ENCODE data around the gene FDX1. TPM values are rescaled to one million over a fixed set of nuclear protein-coding genes. Genes with fewer than 3 reads are reported as not detected.
"Not testable (repeated sequence)": the region's sequence is repeated elsewhere in the genome, so short reads cannot be mapped to it uniquely, and the experiment has no call there.

The FDX1 gene
- total RNA-seq, 3 donors from 2014 or later, result 18.7 to 24.3 (median 19.0) TPM

DNA sequence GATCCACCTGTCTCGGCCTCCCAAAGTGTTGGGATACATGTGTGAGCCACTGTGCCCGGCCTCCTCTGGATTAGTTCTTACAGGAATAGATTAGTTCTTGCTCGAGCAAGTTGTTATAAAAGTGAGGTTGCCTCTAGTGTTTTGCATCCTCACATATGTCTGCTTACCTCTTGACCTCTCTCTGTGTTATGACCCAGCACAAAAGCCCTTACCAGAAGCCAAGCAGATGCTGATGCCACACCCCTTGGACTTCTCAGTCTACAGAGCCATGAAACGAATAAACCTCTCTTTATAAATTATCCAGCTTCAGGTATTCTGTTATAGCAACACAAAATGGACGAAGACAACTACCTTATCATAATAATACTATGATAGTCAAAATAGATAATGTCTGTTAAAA lies 22.4 kb upstream of the FDX1 start:
- intact Hi-C loops (cut with DNase I, micrococcal nuclease), result no loop called here
- ATAC-seq, result no peak
- DNase-seq, result no peak
- Histone ChIP-seq H3K9me3 (no peaks in the 10 kb centered on the region), H3K36me3 (ENCODE audit: low read depth) (no peaks in the 10 kb centered on the region), H3K4me3 (no peak overlapping the region), H3K4me1 (ENCODE audit: low read depth) (no peaks in the 10 kb centered on the region)
- TF ChIP-seq, protein P1, sequence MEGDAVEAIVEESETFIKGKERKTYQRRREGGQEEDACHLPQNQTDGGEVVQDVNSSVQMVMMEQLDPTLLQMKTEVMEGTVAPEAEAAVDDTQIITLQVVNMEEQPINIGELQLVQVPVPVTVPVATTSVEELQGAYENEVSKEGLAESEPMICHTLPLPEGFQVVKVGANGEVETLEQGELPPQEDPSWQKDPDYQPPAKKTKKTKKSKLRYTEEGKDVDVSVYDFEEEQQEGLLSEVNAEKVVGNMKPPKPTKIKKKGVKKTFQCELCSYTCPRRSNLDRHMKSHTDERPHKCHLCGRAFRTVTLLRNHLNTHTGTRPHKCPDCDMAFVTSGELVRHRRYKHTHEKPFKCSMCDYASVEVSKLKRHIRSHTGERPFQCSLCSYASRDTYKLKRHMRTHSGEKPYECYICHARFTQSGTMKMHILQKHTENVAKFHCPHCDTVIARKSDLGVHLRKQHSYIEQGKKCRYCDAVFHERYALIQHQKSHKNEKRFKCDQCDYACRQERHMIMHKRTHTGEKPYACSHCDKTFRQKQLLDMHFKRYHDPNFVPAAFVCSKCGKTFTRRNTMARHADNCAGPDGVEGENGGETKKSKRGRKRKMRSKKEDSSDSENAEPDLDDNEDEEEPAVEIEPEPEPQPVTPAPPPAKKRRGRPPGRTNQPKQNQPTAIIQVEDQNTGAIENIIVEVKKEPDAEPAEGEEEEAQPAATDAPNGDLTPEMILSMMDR (IDR thresholded peaks at IDR 0.05), result no peak

DNA sequence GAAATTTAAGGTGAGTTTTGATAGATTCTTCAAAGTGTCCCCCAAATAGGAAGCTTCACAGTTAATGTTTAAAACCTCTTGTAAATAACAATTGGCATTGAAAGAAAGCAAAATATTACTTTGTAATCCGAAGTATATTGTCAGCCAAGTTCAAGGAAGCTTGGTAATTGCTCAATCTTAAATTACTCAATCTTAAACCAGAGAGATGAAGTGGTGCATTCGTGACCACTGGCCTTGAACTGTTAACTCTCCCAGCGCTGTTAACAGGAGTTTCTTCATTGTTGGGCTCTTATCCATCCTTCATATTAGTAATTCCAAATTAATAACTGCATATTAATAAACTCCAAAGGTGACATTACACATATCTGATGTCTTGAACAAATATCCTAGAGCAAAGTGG lies 20.6 kb upstream of the FDX1 start:
- Histone ChIP-seq H3K4me1 (ENCODE audit: low read depth) (no peaks in the 10 kb centered on the region), H3K36me3 (ENCODE audit: low read depth) (no peaks in the 10 kb centered on the region), H3K4me3 (no peak overlapping the region), H3K9me3 (no peaks in the 10 kb centered on the region)
- no peak for ATAC-seq
- no peak for DNase-seq
- intact Hi-C loops (cut with DNase I, micrococcal nuclease), result no loop called here
- TF ChIP-seq, protein P1 (IDR thresholded peaks at IDR 0.05), result no peak

DNA sequence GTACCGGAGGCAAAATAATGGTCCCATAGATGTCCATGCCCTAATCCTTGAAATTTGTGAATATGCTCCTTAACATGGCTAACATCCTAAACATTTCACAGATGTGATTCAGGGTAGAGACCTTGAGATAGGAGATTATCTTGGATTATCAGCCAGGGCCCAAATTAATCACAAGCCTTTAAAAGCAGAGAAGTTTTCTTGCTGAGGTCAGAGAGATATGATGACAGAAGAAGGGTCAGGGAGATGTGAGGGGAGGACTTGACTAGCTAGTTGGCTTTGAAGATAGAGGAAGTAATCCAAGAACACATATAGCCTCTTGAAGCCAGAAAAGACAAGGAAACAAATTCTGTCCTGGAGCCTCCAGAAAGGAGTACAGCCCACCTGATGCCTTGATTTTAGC lies 19.1 kb upstream of the FDX1 start:
- ATAC-seq (no peak), DNase-seq (no peak)
- Histone ChIP-seq H3K9me3 (no peaks in the 10 kb centered on the region), H3K4me1 (ENCODE audit: low read depth) (no peaks in the 10 kb centered on the region), H3K4me3 (no peak overlapping the region), H3K36me3 (ENCODE audit: low read depth) (no peaks in the 10 kb centered on the region)
- intact Hi-C loops (cut with DNase I, micrococcal nuclease), result no loop called here
- TF ChIP-seq, protein P1 (IDR thresholded peaks at IDR 0.05), result no peak

DNA sequence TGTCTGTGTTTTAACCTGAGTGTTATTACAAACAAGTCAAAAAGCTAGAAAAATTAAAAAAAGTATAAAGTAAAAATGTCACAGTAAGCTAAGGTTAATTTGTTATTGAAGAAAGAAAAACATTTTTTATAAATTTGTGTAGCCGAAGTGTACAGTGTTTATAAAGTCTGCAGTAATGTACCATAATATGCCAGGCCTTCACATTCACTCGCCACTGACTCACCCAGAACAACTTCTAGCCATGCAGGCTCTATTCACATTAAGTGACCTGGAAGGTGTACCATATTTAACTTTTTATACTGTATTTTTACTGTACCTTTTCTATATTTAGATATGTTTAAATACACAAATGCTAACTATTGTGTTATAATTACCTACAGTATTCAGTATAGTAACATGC lies 14.7 kb upstream of the FDX1 start:
- no peaks in the 10 kb centered on the region for H3K9me3 ChIP-seq
- no peaks in the 10 kb centered on the region for H3K4me1 ChIP-seq (ENCODE audit: low read depth)
- no peak for ATAC-seq
- TF ChIP-seq, protein P1 (IDR thresholded peaks at IDR 0.05), result no peak
- intact Hi-C loops (cut with DNase I, micrococcal nuclease), result no loop called here
- no peak overlapping the region for H3K4me3 ChIP-seq
- H3K36me3 ChIP-seq (ENCODE audit: low read depth), result no peaks in the 10 kb centered on the region
- no peak for DNase-seq

DNA sequence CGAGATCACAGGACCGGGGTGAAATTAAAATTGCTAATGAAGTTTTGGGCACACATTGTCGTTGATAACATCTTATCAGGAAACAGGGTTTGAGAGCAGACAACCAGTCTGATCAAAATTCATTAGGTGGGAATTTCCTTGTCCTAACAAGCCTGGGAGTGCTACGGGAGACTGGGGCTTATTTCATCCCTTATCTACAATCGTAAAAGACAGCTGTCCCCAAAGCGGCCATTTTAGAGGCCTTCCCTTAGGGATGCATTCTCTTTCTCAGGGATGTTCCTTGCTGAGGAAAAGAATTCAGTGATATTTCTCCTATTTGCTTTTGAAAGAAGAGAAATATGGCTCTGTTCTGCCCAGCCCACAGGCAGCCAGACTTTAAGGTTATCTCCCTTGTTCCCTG lies 8.1 kb upstream of the FDX1 start:
- intact Hi-C loops (cut with DNase I, micrococcal nuclease); ATAC-seq; H3K9me3 ChIP-seq; H3K4me1 ChIP-seq (ENCODE audit: low read depth); H3K36me3 ChIP-seq (ENCODE audit: low read depth); DNase-seq; H3K4me3 ChIP-seq: not testable (repeated sequence)

DNA sequence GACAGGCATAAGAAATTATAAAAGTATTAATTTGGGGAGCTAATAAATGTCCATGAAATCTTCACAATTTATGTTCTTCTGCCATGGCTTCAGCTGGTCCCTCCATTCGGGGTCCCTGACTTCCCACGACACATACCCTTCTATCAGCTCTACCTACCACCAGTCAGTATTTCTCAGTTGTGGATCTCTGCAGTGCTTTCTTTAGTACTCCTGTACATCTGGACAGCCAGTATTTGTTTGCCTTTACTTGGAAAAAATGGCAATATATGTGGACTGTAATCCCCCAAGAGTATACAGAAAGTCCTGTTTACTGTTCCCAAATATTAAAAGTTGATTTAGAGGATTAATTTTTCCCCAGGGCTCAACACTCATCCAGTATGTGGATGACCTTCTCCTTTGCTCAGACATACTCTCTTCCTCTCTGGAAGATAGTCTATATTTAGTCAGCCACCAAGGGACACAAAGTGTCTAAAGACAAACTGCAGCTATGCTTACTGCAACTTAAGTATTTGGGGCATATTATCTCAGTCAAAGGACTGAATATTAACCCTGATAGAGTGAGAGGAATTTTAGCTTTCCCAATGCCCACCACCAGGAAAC lies 7.3 kb upstream of the FDX1 start:
- intact Hi-C loops (cut with DNase I, micrococcal nuclease), result no loop called here
- DNase-seq, result no peak
- no peak overlapping the region for H3K4me3 ChIP-seq
- H3K9me3 ChIP-seq, result no peaks in the 10 kb centered on the region
- H3K4me1 ChIP-seq (ENCODE audit: low read depth), result no peaks in the 10 kb centered on the region
- H3K36me3 ChIP-seq (ENCODE audit: low read depth), result no peaks in the 10 kb centered on the region
- TF ChIP-seq, protein P1 (IDR thresholded peaks at IDR 0.05), result no peak
- ATAC-seq, result no peak
